ENCODE results near the gene ECE2.

ECE2 gene

DNA sequence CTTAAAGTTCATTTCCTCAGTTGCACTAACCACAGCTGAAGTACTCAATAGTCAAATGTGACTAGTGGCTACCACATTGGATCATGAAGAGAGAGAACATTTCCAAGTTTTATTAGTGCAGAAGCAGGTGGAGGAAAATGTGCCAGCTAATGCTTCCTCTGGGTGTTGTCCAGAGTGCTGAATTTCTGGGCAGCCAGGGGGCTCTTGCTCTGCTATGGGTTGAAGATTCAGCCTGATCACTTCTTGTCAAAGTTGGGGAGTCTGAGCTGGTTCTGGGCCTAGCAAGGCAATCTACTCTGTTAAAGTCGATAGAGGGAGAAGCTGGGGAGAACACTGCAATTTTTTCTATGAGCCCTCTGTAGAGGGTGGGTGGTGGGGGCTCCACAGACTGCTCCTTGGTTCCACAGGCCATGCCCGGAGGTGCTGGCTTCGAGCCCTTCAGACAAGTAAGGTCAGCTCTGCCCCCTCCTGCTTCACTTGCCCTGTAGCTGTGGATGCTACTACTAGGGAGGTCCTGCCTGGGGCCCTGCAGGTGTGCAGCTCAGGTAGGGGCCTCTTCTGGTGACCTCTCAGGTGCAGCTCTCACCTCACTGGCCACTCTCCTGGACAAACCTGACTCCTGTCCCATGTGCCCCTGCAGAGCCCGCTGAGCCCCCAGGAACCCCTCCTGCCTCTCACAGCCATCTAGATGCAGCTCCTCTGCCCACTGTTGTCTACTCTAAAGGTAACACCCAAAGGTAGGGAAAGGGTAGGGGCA is 35.3 kb upstream of the ECE2 start:
- in situ Hi-C loops (cut with MboI; ENCODE audit: low sequenced_read_pairs): no loop called here

DNA sequence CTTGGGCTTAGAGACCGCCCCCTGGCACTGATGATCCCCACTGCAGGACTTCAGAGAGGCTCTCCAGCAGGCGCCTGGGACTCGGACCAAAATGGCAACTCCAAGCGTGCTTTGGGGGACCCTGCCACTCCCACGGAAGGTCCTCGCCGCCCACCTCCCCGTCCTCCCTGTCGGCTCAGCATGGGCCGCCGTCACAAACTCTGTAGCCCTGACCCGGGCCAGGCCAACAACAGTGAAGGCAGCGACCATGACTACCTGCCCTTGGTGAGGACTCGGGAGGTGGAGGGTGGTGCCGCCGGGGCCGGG is 34.7 kb upstream of the ECE2 start:
- in situ Hi-C loops (cut with MboI; ENCODE audit: low sequenced_read_pairs): no loop called here

DNA sequence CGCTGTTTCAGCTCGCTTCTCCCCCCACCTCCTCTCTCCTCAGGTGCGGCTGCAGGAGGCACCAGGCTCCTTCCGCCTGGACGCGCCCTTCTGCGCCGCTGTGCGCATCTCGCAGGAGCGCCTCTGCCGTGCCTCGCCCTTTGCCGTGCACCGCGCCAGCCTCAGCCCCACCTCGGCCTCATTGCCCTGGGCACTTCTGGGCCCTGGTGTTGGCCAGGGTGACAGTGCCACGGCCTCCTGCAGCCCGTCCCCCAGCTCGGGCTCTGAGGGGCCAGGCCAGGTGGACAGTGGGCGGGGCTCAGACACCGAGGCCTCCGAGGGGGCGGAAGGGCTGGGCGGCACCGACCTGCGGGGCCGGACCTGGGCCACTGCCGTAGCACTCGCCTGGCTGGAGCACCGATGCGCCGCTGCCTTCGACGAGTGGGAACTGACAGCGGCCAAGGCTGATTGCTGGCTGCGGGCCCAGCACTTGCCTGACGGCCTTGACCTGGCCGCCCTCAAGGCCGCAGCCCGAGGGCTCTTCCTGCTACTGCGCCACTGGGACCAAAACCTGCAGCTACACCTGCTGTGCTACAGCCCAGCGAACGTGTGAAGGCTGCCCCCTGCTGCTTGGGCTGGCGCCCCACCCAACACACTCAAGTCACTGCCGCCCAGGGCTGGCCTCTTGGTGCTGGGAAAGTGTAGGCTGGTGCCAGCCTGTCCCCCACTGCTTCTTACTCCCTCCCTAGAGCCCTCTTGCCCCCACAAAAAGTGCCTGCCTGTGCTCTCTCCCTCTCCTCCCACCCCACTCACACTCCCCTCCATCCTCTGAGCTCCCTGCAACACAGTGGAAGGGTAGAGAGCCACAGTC is 34.1 kb upstream of the ECE2 start:
- in situ Hi-C loops (cut with MboI; ENCODE audit: low sequenced_read_pairs): no loop called here

DNA sequence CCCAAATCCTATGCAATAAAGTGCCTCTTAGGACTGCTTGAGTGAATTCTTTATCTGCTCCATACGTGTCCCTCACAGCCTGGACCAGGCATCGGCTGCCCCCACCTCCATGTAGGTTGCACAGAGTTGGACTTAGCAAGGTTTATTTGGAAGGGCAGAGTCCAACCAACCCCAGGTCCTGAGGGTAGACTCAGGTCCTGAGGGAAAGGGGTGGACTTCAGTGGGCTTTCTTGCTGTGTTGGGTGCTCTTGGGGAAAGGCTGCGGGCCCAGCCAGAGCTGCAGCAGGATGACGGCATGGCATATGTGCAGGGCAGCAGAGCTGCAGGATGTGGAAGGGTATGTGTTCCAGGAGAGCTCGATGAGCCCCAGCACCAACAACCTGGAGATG is 33.5 kb upstream of the ECE2 start:
- in situ Hi-C loops (cut with MboI; ENCODE audit: low sequenced_read_pairs): no loop called here

DNA sequence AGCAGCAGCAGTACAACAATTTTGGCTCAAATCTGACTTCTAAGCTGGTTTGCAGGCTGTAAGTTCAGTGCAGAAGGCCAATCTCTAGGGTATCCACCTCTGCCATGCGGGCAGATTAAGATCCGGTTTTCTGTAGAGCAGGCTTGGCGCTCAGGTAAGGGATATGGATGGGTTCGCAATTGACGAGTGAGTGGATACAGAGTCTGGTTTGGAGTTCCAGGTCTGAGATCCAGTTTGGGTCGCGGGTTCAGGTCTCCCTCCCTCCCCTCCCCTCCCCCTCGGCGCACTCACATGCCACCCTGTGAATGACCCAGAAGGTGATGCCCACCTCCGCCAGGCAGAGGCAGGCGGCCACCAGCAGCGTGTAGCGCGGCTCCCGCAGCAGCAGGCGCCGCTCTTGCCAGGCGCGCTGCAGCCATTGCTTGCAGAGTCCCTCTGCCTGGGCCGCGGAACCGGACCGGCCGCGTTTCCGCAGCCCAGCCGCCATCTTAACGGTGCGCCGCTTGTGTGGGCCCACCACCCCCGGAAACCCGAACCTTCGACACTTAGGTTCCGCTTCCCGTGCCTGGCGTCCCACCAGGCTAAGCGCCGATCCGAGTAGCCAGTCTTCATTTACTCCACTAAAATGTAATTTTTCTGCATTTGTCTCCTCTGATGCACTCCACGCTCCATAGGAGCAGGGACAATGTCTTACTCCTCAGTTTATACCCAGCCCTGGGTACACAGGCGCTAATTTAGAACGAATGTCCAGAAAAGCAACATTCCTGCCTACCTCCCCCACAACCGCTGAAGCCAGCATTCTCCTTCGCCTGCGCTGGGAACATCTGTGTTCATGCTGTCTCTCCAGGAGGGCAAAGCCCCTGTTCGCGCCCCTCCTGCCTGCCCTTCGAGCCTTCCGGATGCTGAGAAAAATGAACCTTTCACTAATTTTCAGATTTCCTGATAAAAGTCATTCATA is 27.1 kb upstream of the ECE2 start, which contains the start of gene ALG3:
Gene ALG3, minus strand, starts transcription at position 509 of the 958 bp plus-strand sequence. Its CDS starts 22 bp downstream, at position 487.
- in situ Hi-C loops (cut with MboI; ENCODE audit: low sequenced_read_pairs): no loop called here

DNA sequence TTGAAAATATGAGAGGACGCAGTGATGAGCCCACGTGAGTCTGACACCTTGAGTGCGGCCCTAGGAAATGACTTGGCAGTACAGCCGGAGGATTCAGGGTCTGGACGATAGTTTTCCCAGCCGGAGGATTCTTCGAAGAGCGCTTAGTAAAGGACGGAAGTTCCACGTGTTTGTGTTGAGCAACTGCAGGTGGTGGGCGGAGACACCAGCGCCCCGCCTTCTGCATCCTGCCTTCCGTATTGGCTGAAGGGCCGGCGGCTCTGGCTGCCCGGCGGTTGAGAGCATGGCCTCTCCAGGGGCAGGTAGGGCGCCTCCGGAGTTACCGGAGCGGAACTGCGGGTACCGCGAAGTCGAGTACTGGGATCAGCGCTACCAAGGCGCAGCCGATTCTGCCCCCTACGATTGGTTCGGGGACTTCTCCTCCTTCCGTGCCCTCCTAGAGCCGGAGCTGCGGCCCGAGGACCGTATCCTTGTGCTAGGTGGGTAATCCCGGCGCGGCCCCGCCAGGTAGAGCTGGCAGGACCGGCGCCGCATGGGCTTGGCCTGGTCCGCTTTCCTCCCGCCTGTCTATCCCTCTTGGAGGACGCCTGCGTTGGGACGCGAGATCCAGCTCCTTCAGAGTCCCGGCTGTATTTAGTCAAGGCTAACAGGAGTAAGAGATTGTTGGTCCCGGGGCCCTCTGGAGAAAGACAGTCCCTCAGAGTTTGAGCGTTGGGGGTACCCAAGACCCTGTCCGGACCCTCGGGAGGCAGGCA is 26.2 kb upstream of the ECE2 start, which contains the start of gene EEF1AKMT4:
Gene EEF1AKMT4, plus strand, starts transcription at position 261 of the 755 bp plus-strand sequence. Its CDS starts 23 bp downstream, at position 284.
- in situ Hi-C loops (cut with MboI; ENCODE audit: low sequenced_read_pairs): no loop called here

DNA sequence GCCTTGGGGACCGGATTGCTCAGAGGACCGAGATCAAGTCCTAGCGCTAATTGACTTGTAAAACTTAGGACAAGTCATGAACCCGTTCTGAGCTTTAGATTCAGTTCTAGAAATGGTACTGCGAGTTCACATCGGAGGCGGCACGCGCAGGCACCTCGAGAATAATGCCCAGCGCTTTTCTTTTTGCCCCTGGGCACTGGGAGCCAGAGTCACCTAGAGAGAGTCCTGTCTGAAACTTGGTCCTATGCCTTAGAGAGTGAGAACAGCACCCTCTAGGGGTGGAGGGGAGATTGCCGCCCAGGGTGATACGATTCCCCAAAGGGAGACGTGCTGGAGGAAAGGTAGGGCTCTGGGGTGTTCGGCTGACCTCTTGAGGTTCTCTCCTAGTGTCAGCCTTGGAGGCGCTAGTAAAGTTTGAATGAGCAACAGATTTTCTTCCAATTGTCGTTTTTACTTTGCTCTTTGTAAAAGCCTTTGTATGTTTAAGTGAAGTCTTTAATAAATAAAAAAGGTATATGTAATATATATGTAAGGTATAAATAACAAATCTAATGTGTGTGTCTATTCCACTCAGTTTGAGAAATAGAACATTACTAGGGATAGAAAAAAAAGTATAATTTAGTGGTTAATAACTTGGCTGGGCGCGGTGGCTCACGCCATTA is 25.5 kb upstream of the ECE2 start:
- in situ Hi-C loops (cut with MboI; ENCODE audit: low sequenced_read_pairs): no loop called here

DNA sequence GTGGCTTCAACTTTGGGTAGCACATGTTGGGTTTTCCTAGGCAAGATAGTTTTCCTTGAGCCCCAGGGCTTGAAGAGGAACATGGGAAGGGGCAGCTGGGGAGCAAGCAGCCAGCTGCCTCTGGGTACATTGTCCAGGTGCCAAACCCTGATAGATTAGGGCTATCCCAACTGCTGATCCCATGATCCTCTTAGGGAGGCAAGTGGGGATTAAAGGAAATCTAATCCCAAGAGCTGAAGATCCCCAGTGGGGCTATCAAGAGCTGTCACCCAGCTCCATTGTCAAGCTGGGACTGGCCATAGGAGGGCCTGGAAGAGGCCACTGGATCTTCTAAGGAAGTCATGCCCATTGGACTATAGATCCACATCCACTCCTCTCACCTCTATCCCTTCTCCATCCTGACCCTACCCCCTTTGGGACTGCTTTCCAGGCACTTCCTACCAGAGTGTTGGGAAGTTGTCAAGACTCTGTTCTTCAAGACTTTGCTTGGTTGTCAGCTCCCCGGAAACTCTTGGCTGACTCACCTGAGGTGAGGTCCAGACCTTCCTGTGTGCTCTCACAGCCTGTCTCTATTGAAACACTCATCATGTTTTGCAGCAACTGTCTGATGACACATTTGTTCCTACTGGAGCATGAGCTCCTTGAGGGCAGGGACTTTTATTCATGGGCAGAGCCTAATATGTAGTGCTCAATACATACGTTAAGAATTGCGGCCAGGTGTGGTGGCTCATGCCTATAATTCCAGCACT is 20.4 kb upstream of the ECE2 start:
- in situ Hi-C loops (cut with MboI; ENCODE audit: low sequenced_read_pairs): no loop called here

DNA sequence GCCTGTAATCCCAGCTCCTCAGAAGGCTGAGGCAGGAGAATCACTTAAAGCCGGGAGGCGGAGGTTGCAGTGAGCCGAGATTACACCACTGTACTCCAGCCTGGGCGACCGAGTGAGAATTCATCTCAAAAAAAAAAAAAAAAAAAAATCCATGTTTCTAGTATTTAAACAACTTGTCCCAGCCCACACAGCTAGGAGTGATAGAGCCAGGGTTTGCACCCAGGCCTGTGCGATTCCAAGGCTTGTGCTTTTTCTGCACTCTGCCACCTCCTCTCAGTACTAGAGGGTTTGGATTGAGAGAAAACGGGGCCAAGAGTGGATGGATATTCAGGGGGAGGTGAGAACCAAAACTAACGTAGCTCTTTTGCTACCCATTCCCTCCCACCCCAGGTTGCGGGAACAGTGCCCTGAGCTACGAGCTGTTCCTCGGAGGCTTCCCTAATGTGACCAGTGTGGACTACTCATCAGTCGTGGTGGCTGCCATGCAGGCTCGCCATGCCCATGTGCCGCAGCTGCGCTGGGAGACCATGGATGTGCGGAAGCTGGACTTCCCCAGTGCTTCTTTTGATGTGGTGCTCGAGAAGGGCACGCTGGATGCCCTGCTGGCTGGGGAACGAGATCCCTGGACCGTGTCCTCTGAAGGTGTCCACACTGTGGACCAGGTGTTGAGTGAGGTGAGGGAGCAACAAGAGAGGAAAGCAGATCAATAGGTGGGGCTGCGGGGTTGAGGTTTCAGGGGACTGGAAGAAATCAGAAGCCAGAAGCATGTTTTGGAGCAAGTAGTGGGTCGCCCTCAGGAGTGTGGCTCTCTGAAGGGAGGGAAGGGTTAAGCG is 18.5 kb upstream of the ECE2 start:
- in situ Hi-C loops (cut with MboI; ENCODE audit: low sequenced_read_pairs): no loop called here

DNA sequence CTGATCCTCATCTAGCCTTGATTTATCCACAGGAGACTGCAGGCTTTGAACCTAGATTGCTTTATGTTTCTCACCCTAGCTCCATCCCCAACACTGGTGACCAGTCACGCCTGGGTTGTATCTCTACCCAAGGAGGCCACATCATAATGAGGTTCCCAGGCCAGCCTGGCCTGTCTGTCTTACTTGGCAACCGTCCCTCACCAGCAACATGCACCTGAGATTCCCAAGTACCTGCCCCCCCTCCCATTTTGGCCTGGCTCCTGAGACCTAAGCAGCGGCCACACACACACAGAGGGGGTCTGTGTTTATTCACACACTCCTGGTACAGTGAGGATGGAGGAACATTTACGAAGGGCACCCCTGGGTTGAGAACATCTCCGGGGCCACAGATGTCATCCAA is 16.9 kb upstream of the ECE2 start:
- in situ Hi-C loops (cut with MboI; ENCODE audit: low sequenced_read_pairs): no loop called here

DNA sequence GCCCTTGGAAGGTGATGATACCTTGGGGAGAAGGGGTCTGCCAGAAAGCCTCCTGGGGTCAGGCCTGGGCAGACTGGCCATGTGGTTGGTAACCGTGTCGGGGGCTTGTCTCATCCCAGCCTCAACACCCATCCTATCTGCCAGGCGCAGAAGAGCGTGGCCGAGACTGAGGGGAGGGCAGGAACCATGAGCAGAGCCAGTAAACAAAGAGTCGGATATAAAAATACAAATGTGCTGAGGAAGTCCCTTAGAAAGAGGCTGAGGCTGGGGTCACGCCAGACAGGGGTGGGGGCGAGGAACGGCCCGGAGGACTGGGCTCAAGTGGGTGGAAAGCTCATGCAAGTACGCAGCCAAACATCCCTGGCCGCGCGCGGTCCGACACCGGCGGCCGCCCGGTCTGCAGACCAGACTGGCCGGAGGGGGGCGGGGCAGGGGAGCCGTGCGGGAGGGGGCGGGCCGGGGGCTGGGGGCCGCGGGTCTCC is 16.4 kb upstream of the ECE2 start:
- in situ Hi-C loops (cut with MboI; ENCODE audit: low sequenced_read_pairs): no loop called here

DNA sequence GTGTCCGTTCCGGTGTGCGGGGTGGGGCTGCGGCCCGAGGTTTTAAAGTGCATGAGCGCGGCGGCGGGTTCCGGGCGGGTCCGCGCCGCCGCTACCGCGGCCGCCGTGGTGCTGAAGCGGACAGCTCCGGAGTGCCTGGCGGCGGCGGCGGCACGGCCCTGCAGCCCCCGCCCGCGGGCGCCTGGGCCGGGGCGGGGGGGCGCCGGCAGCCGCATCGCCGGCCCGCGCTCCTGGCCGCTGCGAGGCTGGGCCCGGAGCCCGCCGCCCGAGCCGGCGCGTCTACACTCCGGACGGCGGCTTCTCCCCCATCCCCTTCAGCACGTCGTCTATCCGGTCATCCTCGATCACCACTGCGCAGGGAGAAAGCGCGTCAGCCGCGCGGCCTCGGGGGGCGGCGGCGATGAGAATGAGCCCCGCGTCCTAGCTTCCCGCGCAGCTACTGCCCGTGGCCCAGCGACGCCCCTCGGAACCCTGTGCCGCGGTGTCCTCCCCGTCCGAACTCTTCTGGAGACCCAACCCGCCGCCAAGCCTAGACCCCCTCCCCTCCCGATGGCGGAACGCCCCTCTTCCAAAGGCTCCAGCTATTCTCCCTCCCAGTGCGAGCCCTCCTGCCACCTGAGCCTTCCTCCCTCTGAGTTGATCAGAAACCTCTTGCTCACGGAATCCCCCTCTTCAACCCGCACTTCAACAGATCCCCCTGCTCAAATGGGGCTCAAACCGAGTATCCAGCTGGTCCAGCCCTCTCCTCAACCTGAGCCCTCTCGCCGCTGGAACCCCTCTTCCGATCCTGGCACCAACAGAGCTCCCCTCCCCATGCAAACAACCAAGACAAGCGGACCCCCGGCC is 15.7 kb upstream of the ECE2 start:
- in situ Hi-C loops (cut with MboI; ENCODE audit: low sequenced_read_pairs): no loop called here

DNA sequence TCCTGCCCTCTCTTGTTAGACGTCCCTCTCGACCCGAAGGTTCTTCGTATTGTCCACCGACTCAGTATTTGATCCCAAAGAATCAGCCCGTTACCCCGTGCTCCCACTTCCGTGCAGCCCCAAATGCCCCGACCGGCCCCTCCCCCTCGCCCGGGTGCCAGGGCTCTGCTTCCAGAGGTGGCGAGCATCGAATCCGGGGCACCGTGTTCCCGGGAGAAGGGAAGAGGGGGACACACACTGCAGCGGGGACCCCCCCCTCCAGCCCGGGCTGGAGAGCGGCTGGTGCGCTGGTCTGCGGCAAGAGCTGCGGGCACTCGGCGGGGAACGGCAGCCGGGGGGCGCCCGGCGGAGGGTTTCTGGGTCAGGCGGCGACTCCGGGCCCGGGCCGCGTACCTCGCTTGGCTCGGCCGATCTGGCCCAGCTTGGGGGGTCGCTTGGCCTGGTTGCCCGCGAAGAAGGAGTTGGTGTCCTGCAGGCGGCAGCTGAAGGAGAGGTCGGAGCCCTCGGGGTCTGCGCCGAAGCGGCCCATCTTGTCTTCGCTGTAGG is 15.0 kb upstream of the ECE2 start:
- in situ Hi-C loops (cut with MboI; ENCODE audit: low sequenced_read_pairs): no loop called here

DNA sequence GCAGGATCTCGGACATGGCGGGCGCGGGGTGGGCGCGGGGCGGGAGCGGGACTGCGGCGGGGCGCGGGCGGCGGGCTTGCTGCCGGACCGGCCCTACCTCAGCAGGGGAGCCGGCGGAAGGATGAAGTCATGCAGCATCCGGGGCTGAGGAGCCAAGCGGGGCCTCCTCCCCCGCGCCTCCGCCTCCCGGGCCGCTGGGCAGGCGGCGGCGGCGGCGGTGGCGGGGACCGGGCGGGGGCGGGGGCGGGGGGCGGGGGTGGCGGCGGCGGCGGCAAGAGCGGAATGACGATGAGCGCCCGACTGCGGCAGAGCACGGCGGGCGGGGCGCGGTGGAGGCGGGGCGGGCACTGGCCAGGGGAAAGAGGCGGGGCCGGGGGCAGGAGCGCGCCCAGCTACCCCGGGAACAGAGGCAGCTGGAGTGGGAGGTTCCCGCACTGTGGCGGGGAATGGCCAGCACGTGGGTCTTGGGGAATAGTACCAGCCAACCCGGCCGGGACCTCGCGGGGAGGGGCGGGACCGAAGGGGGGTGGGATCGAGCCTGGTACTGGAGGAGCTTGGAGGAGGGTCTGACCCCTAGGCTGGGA is 14.5 kb upstream of the ECE2 start, which contains the start of gene CAMK2N2:
Gene CAMK2N2, minus strand, starts transcription at position 284 of the 584 bp plus-strand sequence. Its CDS starts 268 bp downstream, at position 16.
- in situ Hi-C loops (cut with MboI; ENCODE audit: low sequenced_read_pairs): no loop called here

DNA sequence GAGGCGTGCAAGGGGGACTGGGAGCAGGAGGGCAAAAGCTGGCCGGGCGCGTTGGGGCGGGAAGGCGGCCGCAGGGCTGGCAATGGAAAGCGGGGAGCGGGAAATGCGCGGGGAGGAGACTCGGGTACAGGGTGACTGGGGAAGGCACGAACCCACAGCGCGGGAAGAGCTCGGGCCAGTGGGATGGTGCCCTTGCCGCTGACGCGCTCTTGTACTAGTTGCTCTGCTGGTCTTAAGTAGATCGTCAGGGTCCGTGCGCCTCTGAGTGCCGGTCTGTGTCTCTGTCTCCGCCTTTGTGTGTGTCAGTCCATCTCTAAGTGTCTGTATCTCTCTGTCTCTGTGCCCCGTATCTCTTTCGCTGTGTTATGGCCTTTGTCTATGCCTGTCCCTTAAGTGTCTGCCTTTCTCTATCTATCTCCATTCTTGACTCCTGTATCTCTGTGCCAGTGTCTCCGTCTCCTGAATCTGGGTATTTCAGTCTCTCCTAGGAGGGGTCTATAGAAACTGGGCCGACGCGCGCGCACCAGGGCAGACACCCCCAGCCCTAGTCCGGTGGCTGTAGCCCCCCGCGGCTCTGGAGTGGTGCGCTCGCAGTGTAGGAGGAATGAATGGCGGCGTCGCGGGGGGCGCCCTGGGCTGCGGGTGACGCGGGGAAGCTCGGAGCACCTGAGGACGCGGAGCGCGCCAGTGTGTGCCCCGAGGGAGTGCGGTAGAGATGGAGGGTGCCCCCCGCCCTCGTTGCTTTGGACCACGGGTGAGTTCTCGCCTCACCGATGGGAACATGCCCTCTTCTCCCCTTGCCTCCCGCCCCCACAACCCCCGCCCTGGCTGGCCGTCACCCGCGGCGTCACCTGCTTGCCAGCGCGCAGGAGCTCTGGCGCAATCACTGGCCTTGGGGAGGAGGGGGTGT is 13.7 kb upstream of the ECE2 start:
- in situ Hi-C loops (cut with MboI; ENCODE audit: low sequenced_read_pairs): no loop called here
